ENCODE data around the gene IKZF4. TPM values are rescaled to one million over a fixed set of nuclear protein-coding genes. Genes with fewer than 3 reads are reported as not detected.

IKZF4 gene
- total and polyA plus RNA-seq, 10 of the 15 experiments (the other 5 are each of a cell fraction or from before 2014, with no cell fraction given), result 0.74 to 5.5 (median 1.1) TPM

DNA sequence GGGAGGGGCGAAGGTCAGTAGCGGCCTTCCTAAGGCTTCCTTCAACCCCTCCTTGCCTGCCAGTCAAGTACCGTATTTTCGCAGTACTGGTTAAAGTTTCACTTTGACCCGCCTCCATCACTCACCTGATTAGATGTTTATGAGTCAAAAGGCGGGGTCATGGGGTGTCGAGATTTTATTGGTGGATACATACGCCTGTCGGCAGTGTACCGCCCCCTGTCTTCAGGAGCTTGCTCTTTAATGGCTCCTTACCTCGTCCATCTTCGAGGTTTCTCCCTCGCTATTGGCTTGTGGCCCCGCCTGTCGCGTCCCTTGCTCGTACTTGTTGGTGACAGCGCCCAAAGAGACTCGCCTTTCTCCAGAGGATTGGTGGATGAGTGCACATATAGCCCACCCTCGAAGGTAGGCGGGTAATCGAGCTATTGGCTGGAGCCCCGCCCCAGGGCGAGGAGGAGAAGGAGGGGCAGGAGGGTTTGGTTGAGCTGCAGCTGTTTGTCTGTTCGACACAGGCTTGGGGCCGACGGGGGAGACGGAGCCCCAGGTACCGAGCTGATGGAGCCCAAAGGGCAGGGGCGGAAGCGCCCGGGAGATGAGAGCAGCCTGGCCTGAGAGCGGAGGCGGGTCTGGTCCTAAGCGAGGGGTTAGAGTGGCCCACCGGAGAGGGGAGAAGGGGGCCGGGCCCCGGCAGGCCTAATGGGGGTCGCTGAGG is 47.1 kb upstream of the IKZF4 start, which contains the start of gene RAB5B (continued):
- TF ChIP-seq ZNF274 (IDR thresholded peaks at IDR 0.05; ENCODE audit: insufficient read depth, insufficient read length) (no peak), EZH2 (IDR thresholded peaks at IDR 0.05; ENCODE audit: borderline replicate concordance, control insufficient read depth, low read depth, low read length) (no peak), ZNF217 (IDR thresholded peaks at IDR 0.05) (no peak), CREM (IDR thresholded peaks at IDR 0.05; ENCODE audit: low read depth) (peak; percentile 96), RFX5 (IDR thresholded peaks at IDR 0.05; ENCODE audit: low read depth, low read length) (peak; percentile 65), MEF2B (IDR thresholded peaks at IDR 0.05; ENCODE audit: partially characterized antibody, poor library complexity, severe bottlenecking) (no peak), ZNF622 (IDR thresholded peaks at IDR 0.05) (peak; percentile 88), KAT2A (conservative IDR thresholded peaks at IDR 0.05; ENCODE audit: control insufficient read depth, low read depth, low read length) (no peak), NFIC (IDR thresholded peaks at IDR 0.05; ENCODE audit: low read depth, low read length) (no peak), DPF2 (IDR thresholded peaks at IDR 0.05) (peak; percentile 100), JUNB (IDR thresholded peaks at IDR 0.05) (no peak), TAF1 (IDR thresholded peaks at IDR 0.05; ENCODE audit: borderline replicate concordance, low read depth, low read length) (peak; percentile 81), NFYB (IDR thresholded peaks at IDR 0.05; ENCODE audit: insufficient read depth, low read depth, low read length) (peak; percentile 94), RELA (IDR thresholded peaks at IDR 0.05; ENCODE audit: borderline replicate concordance, partially characterized antibody) (no peak), TBL1XR1 (IDR thresholded peaks at IDR 0.05; ENCODE audit: low read depth, low read length) (no peak), TARDBP (IDR thresholded peaks at IDR 0.05; ENCODE audit: borderline replicate concordance) (0 out of 2 replicates have a peak, but pooled peaks have one; percentile 64), STAT1 (conservative IDR thresholded peaks at IDR 0.05) (no peak)
- TF ChIP-seq, protein P1, sequence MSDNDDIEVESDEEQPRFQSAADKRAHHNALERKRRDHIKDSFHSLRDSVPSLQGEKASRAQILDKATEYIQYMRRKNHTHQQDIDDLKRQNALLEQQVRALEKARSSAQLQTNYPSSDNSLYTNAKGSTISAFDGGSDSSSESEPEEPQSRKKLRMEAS (IDR thresholded peaks at IDR 0.05; ENCODE audit: low read depth, low read length), result no peak; the same call in 1 of the 2 replicates
- TF ChIP-seq, protein P2, sequence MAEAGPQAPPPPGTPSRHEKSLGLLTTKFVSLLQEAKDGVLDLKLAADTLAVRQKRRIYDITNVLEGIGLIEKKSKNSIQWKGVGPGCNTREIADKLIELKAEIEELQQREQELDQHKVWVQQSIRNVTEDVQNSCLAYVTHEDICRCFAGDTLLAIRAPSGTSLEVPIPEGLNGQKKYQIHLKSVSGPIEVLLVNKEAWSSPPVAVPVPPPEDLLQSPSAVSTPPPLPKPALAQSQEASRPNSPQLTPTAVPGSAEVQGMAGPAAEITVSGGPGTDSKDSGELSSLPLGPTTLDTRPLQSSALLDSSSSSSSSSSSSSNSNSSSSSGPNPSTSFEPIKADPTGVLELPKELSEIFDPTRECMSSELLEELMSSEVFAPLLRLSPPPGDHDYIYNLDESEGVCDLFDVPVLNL (IDR thresholded peaks at IDR 0.05; ENCODE audit: low read depth, low read length), result no peak
- TF ChIP-seq, protein P3, sequence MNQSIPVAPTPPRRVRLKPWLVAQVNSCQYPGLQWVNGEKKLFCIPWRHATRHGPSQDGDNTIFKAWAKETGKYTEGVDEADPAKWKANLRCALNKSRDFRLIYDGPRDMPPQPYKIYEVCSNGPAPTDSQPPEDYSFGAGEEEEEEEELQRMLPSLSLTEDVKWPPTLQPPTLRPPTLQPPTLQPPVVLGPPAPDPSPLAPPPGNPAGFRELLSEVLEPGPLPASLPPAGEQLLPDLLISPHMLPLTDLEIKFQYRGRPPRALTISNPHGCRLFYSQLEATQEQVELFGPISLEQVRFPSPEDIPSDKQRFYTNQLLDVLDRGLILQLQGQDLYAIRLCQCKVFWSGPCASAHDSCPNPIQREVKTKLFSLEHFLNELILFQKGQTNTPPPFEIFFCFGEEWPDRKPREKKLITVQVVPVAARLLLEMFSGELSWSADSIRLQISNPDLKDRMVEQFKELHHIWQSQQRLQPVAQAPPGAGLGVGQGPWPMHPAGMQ (IDR thresholded peaks at IDR 0.05; ENCODE audit: borderline replicate concordance), result no peak
- TF ChIP-seq, protein P4, sequence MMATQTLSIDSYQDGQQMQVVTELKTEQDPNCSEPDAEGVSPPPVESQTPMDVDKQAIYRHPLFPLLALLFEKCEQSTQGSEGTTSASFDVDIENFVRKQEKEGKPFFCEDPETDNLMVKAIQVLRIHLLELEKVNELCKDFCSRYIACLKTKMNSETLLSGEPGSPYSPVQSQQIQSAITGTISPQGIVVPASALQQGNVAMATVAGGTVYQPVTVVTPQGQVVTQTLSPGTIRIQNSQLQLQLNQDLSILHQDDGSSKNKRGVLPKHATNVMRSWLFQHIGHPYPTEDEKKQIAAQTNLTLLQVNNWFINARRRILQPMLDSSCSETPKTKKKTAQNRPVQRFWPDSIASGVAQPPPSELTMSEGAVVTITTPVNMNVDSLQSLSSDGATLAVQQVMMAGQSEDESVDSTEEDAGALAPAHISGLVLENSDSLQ (IDR thresholded peaks at IDR 0.05), result peak; percentile 100
- TF ChIP-seq, protein P5, sequence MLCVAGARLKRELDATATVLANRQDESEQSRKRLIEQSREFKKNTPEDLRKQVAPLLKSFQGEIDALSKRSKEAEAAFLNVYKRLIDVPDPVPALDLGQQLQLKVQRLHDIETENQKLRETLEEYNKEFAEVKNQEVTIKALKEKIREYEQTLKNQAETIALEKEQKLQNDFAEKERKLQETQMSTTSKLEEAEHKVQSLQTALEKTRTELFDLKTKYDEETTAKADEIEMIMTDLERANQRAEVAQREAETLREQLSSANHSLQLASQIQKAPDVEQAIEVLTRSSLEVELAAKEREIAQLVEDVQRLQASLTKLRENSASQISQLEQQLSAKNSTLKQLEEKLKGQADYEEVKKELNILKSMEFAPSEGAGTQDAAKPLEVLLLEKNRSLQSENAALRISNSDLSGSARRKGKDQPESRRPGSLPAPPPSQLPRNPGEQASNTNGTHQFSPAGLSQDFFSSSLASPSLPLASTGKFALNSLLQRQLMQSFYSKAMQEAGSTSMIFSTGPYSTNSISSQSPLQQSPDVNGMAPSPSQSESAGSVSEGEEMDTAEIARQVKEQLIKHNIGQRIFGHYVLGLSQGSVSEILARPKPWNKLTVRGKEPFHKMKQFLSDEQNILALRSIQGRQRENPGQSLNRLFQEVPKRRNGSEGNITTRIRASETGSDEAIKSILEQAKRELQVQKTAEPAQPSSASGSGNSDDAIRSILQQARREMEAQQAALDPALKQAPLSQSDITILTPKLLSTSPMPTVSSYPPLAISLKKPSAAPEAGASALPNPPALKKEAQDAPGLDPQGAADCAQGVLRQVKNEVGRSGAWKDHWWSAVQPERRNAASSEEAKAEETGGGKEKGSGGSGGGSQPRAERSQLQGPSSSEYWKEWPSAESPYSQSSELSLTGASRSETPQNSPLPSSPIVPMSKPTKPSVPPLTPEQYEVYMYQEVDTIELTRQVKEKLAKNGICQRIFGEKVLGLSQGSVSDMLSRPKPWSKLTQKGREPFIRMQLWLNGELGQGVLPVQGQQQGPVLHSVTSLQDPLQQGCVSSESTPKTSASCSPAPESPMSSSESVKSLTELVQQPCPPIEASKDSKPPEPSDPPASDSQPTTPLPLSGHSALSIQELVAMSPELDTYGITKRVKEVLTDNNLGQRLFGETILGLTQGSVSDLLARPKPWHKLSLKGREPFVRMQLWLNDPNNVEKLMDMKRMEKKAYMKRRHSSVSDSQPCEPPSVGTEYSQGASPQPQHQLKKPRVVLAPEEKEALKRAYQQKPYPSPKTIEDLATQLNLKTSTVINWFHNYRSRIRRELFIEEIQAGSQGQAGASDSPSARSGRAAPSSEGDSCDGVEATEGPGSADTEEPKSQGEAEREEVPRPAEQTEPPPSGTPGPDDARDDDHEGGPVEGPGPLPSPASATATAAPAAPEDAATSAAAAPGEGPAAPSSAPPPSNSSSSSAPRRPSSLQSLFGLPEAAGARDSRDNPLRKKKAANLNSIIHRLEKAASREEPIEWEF (IDR thresholded peaks at IDR 0.05; ENCODE audit: insufficient replicate concordance, low read depth, low read length), result no peak

Data from GM12878 (cell line).